Measurements from ENCODE around the gene COL19A1.
"Not testable (repeated sequence)": the region's sequence is repeated elsewhere in the genome, so short reads cannot be mapped to it uniquely, and the experiment has no call there.

COL19A1 gene

DNA sequence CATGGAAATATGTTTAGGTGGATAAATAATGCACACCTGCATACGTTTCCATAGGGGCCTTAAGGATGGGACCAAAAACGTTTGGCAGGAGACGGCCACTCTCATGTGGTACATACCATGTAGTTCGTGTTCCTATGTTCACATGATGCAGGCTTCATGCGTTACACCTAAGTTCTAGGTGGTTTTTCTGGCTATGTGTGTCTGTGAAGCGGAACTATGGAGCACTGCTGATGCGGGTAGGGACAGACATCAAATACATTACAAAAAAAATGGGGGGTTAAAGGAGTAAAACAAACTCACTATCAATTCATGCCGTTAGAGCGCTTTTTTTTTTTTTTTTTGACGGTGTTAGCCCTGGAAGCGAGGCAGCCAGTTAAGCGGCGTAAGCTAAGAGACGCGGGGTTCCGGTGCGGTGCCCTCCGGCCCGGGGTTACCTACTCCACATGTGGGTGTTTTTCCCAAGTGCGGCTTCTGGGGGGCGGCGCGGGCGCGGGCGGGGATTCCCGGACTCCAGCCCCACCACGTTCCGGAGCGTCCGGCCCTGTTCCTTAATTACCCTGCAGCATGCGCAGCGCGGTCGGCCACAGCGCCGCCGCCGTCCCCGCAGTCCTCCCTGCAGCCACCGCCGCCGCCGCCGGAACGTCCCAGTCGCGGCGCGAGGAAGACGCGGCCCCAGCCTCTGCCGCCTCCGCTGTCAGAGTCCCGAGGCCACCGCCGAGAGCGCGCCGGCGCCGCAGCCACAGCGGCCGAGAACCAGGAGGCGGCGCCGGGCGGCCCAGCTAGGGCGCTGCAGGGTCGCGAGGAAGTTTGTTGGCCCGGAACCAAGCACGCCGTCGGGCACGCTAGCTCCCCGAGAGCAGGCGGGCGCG lies 648 bp downstream of the COL19A1 start:
- peak; percentile 25 to 26 for DNase-seq (ENCODE audit: low read depth in 2 of 2)

DNA sequence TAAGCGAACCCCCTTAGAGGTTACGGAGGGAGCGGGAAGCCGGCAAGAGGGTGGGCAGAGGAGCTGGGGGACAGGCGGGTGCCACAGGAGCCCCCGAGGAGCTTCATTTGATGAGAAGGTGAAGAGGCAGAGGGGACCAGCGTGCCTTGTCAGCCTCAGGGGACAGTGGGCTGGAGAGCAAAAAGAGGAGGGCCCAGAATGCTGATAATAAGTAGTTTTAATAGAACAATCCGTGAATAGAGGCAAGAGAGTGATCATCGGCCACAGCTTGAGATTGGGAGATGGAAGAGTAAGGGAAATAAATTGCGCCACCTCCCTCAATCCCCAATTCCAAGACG lies 1.3 kb downstream of the COL19A1 start:
- no peak for DNase-seq (ENCODE audit: low read depth in 2 of 2)

DNA sequence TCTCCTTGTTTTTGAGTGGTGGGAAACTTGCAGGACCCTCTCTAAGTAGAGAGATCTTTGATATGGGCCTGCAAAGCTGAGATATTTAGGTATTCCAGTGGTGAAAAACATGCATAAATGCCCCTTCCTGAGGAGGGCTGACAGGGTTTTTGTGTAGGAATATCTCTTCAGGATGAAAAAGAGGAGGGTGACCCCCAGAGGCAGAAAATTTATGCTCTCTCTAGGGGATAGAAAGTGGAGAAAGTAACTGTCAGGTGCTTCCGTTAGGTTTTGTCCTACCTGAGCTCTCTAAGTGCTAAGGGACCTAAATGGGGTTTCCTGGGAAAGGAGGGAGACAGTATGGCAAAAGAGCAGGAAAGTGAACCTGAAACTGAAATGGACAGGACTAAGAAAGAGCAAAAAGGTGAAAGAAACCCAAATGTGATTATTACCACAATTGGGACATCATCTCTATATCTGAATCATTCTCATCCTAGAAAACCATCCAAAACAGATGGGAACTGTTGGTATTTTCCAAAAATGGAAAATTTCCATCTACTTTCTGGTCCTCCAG lies 2.0 kb downstream of the COL19A1 start:
- no peak for DNase-seq (ENCODE audit: low read depth in 2 of 2)

DNA sequence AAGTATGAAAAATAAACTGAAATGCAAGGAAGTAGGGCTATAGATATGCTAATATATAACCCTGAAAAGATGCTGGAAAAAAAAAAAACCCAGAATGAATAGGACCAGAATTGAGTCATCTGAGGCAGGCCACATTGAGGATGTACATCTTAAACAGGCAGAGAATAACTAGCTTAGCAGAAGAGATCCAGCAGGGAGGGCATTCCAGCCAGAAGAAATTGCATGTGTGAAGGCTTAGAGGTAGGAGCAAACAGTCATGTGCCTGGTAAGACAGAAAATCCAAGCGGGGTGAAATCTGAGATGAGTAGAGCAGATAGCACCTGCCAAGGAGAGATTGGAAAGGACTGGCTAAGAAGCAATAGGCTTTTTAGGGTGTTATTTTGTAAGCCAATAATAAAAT lies 2.6 kb downstream of the COL19A1 start:
- DNase-seq (ENCODE audit: low read depth in 2 of 2), result no peak

DNA sequence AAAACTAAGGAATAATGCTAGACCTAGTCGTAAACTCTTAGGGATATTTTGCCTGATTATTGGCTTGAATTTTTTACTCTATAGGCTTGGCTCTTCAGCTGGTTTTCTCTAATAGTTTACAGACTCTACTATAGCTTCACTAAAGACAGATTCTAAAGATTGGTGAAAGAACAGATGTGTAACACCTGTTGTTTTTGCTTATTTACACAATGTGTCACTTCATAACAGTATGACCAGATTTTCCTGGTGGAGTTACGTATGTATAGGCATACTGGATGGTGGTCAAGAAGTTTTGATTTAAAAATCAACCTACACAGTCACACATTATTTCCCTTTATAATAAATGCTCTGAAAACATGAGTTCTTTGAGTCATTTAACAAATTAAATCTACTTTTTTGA lies 4.8 kb downstream of the COL19A1 start:
- DNase-seq (ENCODE audit: low read depth in 2 of 2), result no peak

DNA sequence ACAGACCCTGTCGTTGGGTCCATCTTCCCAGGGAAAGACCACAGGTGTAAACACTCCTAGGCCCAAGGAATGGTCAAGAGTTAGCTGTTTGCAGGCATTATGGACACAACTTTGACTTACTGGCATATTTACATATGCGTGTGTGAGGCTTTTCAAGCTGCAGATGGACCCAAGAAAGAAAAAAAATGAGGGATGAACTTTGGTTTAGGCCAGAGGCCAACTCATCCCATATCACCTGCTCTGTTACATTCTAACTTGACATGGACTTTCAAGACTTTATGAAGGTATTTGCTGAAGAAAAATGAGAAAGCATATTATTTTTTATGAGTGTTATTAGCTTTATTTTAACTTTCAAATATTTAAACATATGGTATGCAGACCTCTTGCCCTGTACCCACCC lies 6.9 kb downstream of the COL19A1 start:
- DNase-seq (ENCODE audit: low read depth in 2 of 2), result no peak

DNA sequence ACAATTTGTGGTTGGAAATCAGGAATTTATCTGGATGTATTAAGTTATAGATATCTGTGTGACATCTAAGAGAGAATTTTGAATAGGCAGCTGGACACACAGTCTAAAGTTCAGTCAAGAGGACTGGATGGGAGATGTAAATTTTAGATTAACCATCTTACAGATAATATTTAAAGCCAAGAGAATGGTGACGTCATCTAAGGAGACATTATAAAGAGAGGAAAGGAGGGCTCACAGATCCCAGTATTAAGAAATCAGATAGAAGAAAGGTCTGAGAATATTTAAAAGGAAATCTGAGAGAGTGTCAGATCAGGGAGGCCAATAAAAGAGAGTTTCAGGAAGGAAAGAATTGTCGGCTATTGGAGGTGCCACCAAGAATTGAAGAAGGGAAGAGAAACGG lies 9.4 kb downstream of the COL19A1 start:
- DNase-seq (ENCODE audit: low read depth in 2 of 2), result no peak

DNA sequence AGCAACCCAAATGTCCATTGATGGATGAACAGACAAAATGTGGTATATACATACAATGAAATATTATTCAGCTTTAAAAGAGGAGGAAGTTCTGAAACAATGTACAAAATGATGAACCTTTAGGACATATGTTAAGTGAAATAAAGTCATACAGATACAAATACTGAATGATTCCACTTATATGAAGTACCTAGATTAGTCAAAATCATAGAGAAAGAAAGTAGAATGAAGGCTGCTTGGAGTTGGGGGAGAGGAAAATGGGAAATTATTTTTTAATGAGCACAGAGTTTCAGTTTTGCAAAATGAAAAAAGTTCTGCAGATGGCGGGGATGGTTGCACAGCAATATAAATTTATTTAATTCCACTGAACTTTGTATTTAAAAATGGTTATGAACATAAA lies 12.4 kb downstream of the COL19A1 start:
- DNase-seq (ENCODE audit: low read depth in 2 of 2), result no peak

DNA sequence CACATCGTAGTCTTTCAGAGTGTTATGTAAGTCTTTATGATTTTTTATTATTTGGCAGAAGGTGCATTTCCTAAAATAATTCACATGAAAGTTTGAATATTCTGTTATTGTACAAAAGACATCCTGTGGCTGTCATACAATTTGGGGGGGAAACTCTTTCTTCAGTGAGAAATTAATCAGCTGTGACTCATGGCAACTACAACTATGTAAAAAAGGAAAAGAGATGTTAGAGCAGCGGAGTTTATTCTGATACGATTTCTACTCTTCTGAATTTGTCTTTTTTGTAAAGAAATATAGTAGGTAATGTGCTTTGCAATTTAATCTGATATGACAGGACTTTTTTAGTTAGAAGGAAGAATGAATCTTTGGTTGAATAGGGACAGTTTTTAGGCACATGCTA lies 14.2 kb downstream of the COL19A1 start:
- no peak for DNase-seq (ENCODE audit: low read depth in 2 of 2)

DNA sequence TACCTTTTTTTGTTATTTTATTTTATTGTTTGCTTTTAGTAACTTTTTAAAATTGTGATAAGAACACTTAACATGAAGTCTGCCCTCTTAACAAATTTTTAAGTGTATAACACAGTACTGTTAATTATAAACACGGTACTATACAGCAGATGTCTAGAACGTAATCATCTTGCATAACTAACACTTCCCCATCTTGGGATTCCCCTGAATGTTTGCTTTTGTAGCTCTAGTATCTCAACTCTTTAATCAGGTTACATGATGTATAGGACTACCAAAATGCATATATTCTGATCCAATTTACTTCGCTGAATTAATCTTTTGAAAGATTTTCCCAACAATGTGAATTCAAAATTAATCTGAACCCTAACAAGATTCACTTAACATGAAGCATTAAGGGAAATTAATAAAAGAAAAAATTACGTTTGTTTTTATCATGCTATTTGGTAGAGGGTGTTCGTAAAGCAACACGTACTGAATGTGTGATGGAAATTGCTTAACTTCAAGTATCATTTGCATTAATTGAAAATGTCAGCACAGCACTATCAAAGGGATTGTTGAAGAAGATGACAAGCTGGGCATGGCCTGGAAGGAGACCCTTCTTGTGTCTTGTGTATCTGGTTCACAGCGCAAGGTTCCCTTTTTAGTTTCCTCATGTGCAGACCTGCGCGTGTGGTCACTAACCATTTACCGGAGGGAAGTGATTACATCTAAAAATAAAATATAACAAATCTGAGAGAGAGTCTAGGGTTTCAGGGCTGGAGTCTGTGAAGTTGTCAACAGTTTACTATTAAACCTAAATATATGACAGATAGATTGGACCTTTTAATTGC lies 15.2 kb downstream of the COL19A1 start:
- no peak for DNase-seq (ENCODE audit: low read depth in 2 of 2)

DNA sequence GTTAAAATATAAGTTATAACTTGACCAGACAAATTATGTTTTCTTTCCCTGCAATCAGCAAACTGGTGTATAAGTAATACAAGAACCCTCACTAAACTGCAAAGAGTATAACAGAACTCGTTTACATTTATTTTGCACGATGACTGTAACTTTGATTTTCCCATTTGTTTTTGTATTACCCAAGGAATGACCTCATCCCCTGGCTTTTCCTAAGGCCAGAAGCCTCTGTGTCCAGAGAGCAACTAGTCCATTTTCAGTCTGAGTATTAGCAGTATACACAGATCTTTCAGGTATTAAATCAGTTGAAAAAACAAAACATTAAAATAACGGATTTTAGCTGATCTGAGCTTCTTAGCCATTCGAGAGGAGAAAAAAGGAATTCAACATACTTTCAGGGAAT lies 17.2 kb downstream of the COL19A1 start:
- DNase-seq (ENCODE audit: low read depth in 2 of 2), result no peak

DNA sequence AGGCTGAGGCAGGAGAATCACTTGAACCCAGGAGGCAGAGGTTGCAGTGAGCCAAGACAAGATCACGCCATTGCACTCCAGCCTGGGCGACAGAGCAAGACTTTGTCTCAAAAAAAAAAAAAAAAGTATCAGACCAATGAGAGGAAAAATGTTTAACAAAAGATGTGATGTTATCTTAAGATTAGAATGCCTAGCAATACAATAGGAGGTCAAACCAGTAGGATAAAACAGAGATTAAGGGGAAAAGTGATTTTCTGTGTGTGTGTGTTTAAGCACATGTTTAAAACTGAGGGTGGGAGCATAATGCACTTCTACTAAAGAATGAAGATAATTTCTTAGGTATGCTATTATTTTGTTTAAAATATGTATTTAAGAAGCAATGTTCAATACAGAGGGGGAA lies 17.9 kb downstream of the COL19A1 start:
- DNase-seq (ENCODE audit: low read depth in 2 of 2), result no peak

DNA sequence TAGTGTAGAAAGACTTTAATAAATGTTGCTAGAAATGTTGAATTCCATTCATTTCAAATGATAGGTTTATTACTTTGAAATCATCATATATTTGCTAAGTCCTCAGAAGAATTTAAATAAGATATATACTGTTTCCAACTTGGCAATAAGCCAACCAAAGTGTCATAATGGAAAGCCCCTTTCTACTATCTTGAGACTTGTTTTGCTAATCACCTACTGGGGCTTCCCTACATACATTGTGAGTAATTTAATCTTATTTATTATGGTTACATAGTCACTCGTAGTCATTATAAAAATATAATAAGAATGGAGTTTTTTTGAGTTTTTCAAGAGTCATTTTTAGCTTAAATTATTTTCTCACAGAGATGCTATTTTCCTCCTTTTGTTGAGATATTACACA lies 20.7 kb downstream of the COL19A1 start:
- DNase-seq (ENCODE audit: low read depth in 2 of 2), result no peak

DNA sequence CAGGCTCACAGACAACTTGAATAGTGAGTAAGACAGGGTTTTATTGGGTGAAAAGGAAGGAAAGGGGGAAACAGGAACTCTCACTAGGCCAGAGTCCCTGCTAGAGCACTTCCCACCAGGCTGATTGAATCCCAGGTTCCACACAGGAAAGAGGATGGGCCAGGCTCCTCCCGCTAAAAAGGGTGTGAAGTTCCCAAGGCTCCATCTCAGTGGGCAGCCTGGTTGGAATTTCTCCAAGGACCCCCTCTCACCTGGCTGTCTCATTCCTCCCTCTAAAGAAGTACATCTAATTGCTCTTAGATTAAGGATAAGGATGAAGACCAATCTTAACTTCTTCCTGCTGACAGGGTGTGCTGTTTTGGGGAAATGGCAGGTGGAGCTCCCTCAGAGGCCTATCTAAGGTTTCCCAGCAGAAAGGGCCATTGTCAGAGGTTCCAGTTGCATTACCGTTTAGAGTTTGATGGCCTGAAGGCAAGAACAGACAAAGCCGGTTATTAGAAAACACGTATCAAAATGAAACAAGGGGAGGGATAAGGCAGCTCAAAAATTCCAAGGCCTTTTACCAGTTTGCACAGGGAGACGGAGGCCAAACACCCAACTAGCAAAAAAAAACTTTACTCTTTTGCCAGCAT lies 21.5 kb downstream of the COL19A1 start:
- DNase-seq (ENCODE audit: low read depth in 2 of 2), result no peak

DNA sequence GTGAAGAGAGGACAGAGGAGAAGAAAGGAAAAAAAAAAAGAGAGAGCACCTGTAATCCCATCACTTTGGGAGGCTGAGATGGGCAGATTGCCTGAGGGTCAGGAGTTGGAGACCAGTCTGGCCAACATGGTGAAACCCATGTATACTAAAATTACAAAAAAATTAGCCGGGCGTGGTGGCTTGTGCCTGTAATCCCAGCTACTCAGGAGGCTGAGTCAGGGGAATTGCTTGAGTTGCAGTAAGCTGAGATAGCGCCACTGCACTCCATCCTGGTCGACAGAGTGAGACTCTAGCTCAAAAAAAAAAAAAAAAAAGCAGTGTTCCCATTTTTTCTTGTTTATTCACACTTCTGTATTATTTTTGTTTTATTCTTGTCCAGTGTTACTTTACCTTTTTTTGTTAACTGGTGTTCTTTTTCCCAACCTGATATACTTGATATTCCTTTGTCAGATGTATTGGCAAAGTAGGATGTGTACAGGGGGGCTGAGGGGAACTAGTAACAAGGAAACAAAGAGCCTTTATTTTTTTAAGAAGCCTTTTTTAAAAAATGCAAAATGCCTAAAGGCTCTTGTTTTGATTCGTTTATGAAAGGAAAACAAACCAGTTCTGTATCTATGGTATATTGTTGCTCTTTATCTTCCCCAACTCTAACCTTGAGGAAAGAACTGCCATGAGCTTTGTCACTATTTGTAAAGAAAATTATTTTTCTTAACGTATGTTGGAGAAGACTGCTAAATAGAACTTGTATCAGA lies 22.3 kb downstream of the COL19A1 start:
- no peak for DNase-seq (ENCODE audit: low read depth in 2 of 2)

DNA sequence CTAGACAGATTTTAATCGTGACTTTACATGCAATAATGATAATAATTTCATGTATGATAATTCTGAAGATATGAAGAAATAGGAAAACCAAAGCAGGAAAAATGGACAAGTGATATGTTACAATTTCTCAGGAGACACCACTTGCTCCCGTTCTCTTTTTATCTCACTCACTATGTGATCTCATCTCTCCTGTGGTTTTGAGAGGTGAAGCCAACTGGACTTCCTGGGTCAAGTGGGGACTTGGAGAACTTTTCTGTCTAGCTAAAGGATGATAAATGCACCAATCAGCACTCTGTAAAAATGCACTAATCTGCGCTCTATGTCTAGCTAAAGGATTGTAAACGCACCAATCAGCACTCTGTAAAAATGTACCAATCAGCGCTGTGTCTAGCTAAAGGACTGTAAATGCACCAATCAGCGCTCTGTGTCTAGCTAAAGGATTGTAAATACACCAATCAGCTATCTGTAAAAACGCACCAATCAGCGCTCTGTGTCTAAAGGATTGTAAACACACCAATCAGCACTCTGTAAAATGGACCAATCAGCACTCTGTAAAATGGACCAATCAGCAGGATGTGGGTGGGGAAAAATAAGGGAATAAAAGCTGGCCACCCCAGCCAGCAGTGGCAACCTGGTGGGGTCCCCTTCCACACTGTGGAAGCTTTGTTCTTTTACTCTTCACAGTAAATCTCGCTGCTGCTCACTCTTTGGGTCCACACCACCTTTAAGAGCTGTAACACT lies 23.0 kb downstream of the COL19A1 start:
- DNase-seq (ENCODE audit: low read depth in 2 of 2), result not testable (repeated sequence)

DNA sequence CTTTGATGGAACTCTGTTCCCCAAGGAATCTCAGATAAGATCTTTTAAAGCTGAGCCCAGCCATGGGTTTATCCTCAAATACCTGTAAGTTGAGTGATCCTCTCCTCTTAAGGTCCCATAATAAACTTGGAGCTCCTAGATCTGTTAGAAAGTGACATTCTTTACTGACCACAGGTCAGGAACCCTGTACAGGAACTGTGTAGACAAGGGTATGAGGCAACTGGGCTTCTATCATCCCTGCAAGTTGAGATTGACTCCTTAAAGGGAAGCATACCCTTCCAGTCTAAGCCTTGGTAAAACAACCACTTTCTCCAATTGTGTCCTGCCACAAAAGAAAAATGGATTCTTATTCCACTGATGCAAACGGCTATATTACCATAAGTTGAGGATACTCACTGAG lies 26.2 kb downstream of the COL19A1 start:
- not testable (repeated sequence) for DNase-seq (ENCODE audit: low read depth in 2 of 2)

DNA sequence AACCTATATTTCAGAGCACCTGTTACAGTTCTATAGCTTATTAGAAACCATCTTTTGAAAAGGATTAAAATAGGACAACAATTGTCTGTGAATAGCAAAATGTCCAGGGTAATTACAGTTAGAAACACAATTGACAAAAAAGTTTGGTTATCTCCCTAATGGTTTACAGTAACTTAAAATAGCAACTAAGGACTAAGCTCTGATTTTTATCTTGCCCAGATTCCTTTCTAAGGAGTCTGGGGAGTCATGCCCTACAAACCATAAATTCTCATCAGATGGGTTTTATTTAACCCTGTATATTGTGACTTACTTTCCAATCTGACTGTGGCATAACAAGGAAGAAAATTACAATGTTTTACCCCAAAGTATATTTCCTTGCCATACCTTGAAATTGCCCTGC lies 26.9 kb downstream of the COL19A1 start:
- DNase-seq (ENCODE audit: low read depth in 2 of 2), result not testable (repeated sequence)

DNA sequence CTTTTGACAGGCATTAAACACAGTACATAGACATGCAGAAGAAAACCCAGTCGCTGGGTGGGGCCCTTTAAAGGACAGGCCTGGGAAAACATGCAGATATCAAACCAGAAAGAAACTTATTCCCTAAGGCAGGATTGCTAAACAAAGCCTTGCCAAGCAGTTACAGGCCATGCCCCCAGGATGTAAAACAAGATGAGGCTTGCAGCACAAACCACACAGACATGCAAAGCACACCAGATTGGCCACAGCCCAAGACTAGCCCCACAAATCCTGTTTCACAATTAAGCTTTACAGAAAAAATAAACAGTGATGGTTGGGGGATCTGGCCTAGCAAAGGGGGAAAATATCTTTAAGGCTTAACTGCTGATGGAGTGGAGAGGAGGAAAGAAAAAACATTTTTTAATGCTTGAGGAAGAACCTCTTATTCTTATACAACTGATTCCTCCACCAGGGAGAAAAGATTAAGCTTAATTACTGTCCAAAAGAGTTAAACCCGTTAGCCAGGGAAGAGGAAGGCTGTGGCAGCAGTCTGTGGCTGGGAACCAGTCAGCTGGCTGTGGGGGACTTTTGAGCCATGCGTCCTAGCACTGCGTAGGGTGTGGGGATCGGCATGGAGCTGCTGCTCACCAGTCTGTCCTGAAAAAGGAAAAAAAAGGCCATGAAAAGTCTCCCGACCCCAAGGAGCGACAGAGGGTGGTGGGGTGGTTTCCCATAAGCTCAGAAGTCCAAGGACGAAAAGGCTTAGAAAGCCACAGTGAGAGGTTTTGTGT lies 28.4 kb downstream of the COL19A1 start:
- DNase-seq (ENCODE audit: low read depth in 2 of 2), result no peak

DNA sequence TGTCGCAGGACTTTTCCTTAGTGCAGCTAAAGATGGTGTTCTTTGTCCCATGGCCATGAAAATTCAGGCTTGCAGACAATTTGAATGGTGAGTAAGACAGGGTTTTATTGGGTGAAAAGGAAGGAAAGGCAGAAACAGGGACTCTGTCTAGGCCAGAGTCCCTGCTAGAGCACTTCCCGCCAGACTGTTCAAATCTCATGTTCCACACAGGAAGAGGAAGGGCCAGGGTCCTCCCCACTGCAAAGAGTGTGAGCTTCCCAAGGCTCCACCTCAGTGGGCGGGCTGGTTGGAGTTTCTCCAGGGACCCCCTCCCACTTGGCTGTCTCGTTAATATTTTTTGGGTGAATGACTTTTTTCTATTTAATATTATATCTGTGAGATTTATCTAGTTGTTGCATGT lies 29.0 kb downstream of the COL19A1 start:
- DNase-seq (ENCODE audit: low read depth in 2 of 2), result no peak
